Measurements from ENCODE around the gene CEBPB.

Gene CEBPB

DNA sequence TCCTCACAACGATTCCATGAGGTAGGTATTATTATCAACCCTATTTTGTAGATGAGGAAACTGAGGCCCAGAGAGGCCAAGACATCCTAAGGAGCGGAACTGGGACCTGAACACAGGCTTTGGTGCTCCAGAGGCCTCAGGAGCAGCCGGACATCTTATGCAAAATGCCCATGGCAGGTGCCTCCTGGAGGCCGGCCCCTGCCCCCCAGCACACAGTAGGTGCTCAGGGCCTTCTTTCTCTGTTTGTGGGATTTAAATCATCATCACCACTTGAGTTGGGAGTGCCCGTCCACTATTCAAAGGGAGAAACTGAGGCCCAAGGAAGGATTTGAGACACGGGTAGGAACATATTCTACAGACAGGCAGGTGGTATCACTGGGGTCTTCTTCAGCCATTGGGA lies 41.2 kb downstream of the CEBPB start:
- DNase-seq: no peak

- no peak for DNase-seq
Measured at GRCh38 chr20:50232651-50233324, 42.2 kb downstream of the CEBPB start.

DNA sequence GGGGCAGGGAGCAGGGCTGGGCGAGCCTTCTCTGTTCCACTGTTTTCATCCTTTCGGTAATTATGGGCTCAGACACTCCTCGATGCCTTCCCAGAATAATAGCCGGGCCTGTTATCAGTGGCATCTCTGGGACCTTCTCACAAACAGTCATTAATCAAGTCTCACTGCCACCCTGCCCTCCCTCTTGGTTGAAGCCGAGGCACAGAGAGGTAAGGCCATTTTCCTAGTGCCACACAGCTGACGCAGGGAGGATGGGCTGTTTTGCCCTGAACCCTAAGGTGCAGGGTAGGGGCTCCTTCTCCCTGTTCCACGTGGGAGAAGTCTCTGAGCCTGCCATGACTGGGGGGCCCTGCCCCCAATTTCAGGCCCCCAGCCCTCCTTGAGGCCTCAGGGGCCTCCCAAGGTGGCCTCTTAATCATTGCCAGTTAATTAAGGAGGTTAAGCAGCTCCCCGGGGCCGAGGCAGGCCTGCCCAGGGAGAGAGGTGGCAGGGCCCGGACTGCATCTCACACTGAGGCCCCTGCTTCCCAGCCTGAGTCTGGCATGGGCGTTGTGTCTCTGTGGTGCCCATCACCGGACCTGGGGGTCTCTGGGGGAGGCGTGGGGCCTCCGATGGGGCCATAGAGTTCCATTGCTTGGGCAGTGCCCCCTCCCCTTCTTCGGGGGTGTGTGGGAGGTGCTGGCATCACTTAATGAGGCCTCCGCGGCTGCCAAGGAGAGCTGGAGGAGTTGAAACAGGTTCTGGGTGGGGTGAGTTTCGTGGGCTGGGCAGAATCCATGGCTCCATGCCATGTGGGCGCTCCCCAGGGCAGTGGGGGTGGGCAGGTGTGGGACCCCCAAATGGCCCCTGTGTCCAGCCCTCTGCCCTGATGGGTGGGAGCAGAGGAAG lies 42.9 kb downstream of the CEBPB start:
- DNase-seq: no peak

DNA sequence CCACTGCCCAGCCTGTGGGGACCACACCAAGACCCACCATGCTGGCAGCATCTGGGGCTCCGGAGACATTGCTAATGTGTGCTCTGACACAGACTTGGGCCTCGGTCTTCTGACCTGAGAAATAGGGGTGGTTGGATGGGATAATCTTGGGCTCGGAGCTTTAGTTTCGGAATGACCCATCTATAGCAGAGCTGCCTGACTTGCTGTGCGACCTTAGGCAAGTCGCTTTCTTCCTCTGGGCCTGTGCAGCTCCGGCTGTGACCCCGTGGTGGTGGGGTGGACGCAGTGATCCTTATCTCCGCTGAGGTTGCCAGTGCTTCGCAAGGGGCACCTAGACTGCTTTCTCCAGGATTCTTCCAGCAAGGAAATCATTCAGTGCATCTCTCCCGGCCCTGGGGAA lies 43.7 kb downstream of the CEBPB start:
- no peak for DNase-seq

DNA sequence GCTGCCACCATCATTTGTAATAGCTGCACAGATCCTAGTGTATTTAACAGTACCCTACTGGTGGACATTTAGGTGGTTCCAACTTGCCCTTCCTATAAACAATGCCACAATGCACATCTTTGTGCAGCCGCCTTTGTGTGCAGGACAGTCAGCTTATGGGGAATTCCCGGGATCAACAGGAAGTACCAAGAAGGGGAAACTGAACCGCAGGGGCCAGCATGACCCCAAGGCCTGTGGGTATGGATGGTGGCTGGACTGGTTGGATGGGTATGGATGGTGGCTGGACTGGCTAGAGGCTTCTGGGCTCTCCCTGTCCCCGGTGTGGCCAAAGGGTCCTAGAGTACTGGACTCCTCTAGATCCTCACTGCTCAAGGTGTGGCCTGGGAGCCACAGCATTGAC lies 46.7 kb downstream of the CEBPB start:
- DNase-seq: no peak

DNA sequence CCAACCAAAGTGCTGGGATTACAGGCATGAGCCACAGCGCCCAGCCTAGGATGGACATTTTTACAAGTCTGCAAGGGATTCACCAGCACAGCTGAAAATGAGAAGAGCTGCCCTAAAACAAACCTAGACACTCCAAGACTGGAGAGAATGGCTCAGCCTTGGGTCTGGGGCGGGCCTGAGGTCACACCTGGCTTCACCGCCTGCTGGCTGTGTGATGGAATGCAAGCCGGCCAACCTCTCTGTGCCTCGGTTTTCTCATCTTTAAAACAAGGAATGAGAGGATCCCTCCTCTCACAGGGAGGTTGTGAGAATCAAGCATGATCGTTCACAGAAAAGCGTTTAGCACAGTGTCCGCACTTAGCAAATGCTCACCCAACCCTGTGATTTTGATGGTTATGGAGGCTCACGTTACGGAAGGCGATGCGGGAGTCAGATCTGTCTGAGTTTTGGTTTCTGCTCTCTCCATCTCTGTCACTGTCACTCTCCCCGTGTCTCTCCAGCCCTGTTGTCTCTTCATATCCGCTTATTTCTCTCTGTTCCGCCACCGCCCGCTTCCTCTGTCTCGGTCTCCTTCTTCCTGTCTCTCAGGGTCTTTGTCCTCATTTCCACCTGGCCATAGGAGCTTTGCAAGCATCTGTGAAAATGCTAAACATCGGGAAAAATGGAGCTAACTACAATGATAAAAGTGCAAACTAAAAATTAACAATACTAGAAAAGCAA lies 47.6 kb downstream of the CEBPB start:
- no peak for DNase-seq

DNA sequence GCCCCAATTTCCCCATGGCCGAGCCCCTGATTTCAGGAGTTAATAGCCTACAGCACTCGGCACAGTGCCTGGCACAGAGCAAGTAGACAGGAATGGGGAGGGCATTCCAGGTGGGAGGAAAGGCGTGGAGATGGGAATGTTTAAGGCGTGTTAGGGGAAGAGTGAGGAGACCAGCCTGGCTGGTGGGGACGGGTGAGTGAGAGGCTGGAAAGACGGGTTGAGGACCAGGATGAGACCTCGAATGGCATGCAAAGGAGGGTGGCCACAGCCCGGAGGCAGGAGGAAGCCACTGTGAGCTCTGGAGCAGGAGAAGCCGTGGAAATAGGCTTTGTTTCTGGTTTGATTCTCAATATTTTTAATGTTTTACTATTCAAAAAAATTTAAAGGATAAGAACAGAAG lies 49.5 kb downstream of the CEBPB start:
- no peak for DNase-seq

DNA sequence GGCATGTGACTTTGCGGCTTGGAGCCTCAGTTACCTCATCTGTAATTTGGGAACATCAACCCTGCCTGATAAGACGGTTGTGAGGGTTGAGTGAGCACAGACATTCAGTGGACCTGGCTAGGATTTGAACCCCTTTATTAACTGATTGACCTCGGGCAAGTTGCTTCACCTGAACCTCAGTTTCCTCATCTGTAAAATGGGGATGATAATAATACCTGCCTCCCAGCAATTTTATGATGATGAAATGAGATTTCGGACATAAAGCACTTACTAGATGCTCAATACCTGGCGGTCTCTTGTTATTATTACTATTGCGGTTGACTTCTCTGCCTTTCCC lies 51.5 kb downstream of the CEBPB start:
- DNase-seq: no peak

All from activated naive CD4-positive, alpha-beta T cell treated with anti-CD3 and anti-CD28 coated beads, Interleukin-2, amount 50 U/mL, for 16 hours (primary cell).